ENCODE measurements around the gene VDAC2.
"Not testable (repeated sequence)": the region's sequence is repeated elsewhere in the genome, so short reads cannot be mapped to it uniquely, and the experiment has no call there.

DNA sequence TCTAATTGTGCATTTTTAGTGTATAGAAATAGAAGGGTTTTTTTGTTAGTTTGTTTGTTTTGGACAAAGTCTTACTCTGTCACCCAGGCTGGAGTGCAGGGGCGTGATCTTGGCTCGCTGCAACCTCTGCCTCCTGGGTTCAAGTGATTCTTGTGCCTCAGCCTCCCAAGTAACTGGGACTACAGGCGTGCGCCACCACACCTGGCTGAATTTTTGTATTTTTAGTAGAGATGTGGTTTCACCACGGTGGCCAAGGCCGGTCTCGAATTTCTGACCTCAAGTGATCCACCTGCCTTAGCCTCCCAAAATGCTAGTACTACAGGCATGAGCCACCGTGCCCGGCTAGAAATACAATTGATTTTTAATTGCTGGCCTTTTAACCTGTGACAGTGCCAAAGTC, 22.1 kb upstream of the VDAC2 start:
- TF ChIP-seq, protein P1, sequence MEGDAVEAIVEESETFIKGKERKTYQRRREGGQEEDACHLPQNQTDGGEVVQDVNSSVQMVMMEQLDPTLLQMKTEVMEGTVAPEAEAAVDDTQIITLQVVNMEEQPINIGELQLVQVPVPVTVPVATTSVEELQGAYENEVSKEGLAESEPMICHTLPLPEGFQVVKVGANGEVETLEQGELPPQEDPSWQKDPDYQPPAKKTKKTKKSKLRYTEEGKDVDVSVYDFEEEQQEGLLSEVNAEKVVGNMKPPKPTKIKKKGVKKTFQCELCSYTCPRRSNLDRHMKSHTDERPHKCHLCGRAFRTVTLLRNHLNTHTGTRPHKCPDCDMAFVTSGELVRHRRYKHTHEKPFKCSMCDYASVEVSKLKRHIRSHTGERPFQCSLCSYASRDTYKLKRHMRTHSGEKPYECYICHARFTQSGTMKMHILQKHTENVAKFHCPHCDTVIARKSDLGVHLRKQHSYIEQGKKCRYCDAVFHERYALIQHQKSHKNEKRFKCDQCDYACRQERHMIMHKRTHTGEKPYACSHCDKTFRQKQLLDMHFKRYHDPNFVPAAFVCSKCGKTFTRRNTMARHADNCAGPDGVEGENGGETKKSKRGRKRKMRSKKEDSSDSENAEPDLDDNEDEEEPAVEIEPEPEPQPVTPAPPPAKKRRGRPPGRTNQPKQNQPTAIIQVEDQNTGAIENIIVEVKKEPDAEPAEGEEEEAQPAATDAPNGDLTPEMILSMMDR (IDR thresholded peaks at IDR 0.05; ENCODE audit: low read depth, low read length): not testable (repeated sequence)
- TF ChIP-seq EZH2phosphoT487 (IDR thresholded peaks at IDR 0.05; ENCODE audit: low read depth): not testable (repeated sequence)

Measured in OCI-LY3 (cell line).